H1 (cell line): ENCODE results near the gene FHAD1. TPM values are rescaled to one million over a fixed set of nuclear protein-coding genes. Genes with fewer than 3 reads are reported as not detected.

Experiments used
- CREB1 ChIP-seq: IDR thresholded peaks from 2 replicates; pipeline ENCODE4 v1.6.1; 2012; ENCODE audit warnings: inconsistent platforms
- CTBP2 ChIP-seq: IDR thresholded peaks from 2 replicates; pipeline ENCODE4 v1.7.0; 2011; ENCODE audit warnings: borderline replicate concordance, mild to moderate bottlenecking, moderate library complexity, mixed read lengths, low read length; ENCODE audit not compliant: insufficient read depth, insufficient read length
- JUN ChIP-seq: IDR thresholded peaks from 2 replicates; pipeline ENCODE4 v1.6.1; 2011; ENCODE audit warnings: low read depth, mild to moderate bottlenecking, improper control_type of control experiment, low read length
- JUND ChIP-seq: IDR thresholded peaks from 2 replicates; pipeline ENCODE4 v1.6.1; 2011; ENCODE audit warnings: mild to moderate bottlenecking, improper control_type of control experiment, low read length
- KDM4A ChIP-seq: IDR thresholded peaks from one replicate; pipeline ENCODE4 v1.7.1; 2012; ENCODE audit warnings: low read depth, mild to moderate bottlenecking, moderate library complexity, low read length, inconsistent platforms; ENCODE audit not compliant: severe bottlenecking
- KDM5A ChIP-seq: fragments of 200-600 bp; IDR thresholded peaks from 2 replicates; pipeline ENCODE4 v1.7.1; 2012; ENCODE audit warnings: mild to moderate bottlenecking, low read length, inconsistent platforms, mixed read lengths
- RXRA ChIP-seq: IDR thresholded peaks from 2 replicates; pipeline ENCODE4 v1.6.1; 2011; ENCODE audit warnings: low read depth, mild to moderate bottlenecking, low read length, moderate library complexity; ENCODE audit not compliant: insufficient read depth
- SIN3A ChIP-seq, 2 experiments: IDR thresholded peaks in 1 of 2; conservative IDR thresholded peaks in 1 of 2; 2 replicates each; pipeline ENCODE4 v1.6.1; 2011 to 2012; ENCODE audit warnings: low read length in 2 of 2, improper control_type of control experiment in 1 of 2, low read depth in 1 of 2, mild to moderate bottlenecking in 1 of 2
- SP2 ChIP-seq: IDR thresholded peaks from 2 replicates; pipeline ENCODE4 v1.6.1; 2012; ENCODE audit warnings: mild to moderate bottlenecking, low read length, inconsistent platforms
- TBP ChIP-seq: IDR thresholded peaks from 2 replicates; pipeline ENCODE4 v1.6.1; 2011; ENCODE audit warnings: low read depth, low read length, improper control_type of control experiment
- polyA plus RNA-seq, 7 experiments: library from polyadenylated mRNA; depleted of rRNA in 3 of 7; stranded (reverse) in 5 of 7; unstranded in 2 of 7; fragments of >200 nt in 5 of 7; fragments of 200-250 nt in 2 of 7; gene quantifications; 1 replicate in 5 of 7; 2 replicates in 1 of 7; 4 replicates in 1 of 7; pipeline versions ENCODE4 v1.2.1 to v1.2.3, GENCODE V29; 2011 to 2013; ENCODE audit warnings: missing spikeins in 2 of 7, mixed read lengths in 2 of 7
- total RNA-seq: library from RNA; stranded (reverse); fragmentation: NEBNext Ultra II Directional; extraction: Animal tissue kit (Norgen Biotek cat#: 25700); gene quantifications from 2 replicates; pipeline ENCODE4 v1.2.1, GENCODE V29; 2021
- TF ChIP-seq, protein P1 (sequence below), 3 experiments: IDR thresholded peaks; 1 replicate in 2 of 3; 2 replicates in 1 of 3; pipeline versions ENCODE4 v1.5.1 to v1.6.1; 2011; ENCODE audit warnings: low read length in 3 of 3, mild to moderate bottlenecking in 3 of 3, inconsistent platforms in 2 of 3, low read depth in 1 of 3, moderate library complexity in 1 of 3; ENCODE audit not compliant: insufficient read depth in 1 of 3; ENCODE audit errors: control extremely low read depth in 1 of 3

Gene FHAD1
- total and polyA plus RNA-seq, 2 of the 8 experiments (the other 6 are each of a cell fraction or from before 2014, with no cell fraction given): 0.39 to 0.69 TPM

DNA sequence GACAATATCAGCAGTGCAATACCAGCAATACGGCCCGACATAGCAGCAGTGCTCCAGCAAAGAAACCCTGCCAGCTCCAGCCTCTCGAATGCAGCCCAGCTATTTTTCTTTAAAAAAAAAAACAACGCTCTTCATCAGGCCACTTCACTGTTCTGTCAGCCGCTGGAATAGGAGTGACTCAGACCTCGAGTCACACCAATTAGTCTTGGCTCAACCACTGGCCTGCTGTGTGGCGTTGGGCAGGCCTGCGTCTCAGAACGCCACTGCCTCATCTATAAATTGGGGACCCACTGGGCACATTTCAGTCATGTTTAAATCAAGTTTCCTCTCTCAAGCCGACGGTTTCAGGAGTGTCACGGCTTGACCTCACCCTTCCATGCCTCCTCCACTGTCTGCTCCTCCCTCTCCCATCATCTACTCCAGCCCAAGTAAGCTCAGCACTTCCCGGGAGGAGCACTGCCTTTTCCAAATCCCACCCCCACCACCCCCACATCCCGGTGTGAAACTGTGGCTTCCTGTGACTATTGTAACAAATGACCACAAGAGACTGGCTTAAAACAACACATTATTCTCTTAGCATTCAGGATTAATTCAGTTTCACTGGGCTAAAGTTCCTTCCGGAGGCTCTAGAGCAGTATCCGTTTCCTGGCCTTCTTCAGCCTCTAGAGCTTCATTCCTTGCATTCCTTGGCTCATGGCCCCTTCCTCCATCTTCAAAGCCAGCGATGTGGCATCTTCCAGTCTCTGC is 90.8 kb downstream of the FHAD1 start (continued):
- TF ChIP-seq SIN3A (conservative IDR thresholded peaks at IDR 0.05 in 1 of 2, IDR thresholded peaks at IDR 0.05 in 1 of 2; ENCODE audit: low read depth in 1 of 2, low read length in 2 of 2): no peak
- TF ChIP-seq CTBP2: no peak
- no peak for TF ChIP-seq TBP
- TF ChIP-seq RXRA: no peak
- no peak for TF ChIP-seq JUND
- TF ChIP-seq KDM4A: no peak
- no peak for TF ChIP-seq KDM5A
- TF ChIP-seq, protein P1, sequence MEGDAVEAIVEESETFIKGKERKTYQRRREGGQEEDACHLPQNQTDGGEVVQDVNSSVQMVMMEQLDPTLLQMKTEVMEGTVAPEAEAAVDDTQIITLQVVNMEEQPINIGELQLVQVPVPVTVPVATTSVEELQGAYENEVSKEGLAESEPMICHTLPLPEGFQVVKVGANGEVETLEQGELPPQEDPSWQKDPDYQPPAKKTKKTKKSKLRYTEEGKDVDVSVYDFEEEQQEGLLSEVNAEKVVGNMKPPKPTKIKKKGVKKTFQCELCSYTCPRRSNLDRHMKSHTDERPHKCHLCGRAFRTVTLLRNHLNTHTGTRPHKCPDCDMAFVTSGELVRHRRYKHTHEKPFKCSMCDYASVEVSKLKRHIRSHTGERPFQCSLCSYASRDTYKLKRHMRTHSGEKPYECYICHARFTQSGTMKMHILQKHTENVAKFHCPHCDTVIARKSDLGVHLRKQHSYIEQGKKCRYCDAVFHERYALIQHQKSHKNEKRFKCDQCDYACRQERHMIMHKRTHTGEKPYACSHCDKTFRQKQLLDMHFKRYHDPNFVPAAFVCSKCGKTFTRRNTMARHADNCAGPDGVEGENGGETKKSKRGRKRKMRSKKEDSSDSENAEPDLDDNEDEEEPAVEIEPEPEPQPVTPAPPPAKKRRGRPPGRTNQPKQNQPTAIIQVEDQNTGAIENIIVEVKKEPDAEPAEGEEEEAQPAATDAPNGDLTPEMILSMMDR (IDR thresholded peaks at IDR 0.05; ENCODE audit: control extremely low read depth in 1 of 3, insufficient read depth in 1 of 3, low read depth in 1 of 3, low read length in 3 of 3): no peak
- TF ChIP-seq SP2: no peak
- no peak for TF ChIP-seq JUN
- no peak for TF ChIP-seq CREB1
